ENCODE data around the gene PRPF39.
A peak's percentile ranks its signal among the peaks of the same experiment; 100 is the strongest.

The PRPF39 gene
- total RNA-seq = 69.4 to 116 (median 91.2) reads per million in 9 experiments

- ATAC-seq (replicated peaks) (peak; percentile 90), DNase-seq (peak; percentile 92 to 95 (median 94))
- no peaks in the 10 kb centered on the region for H3K27me3 Mint-ChIP-seq
- H3K36me3 Mint-ChIP-seq (ENCODE audit: insufficient read depth) = peaks cover 9% of the 10 kb centered on the region
- H3K9me3 Mint-ChIP-seq = no peaks in the 10 kb centered on the region
- peak within 1 kb of the TSS; percentile 94 to 97 for H3K4me3 Mint-ChIP-seq
- H3K4me1 Mint-ChIP-seq (ENCODE audit: low read depth in 2 of 2) = peaks cover 36 to 50% of the 10 kb centered on the region in 2 donors
- peak within 1 kb of the TSS; percentile 97 to 99 for H3K27ac Mint-ChIP-seq
These were observed at the start of gene PRPF39 for GRCh38 chr14:45083976-45084722. PRPF39 (plus strand) TSS chr14:45084116; CDS start chr14:45095240, 11,124 bp downstream.

- ATAC-seq (replicated peaks) (no peak), DNase-seq (no peak)
- no peak overlapping the region for H3K4me3 Mint-ChIP-seq
- no peaks in the 10 kb centered on the region for H3K27me3 Mint-ChIP-seq
- H3K27ac Mint-ChIP-seq = peak overlapping the region in 1 of 2 donors; percentile 14
- no peaks in the 10 kb centered on the region for H3K4me1 Mint-ChIP-seq (ENCODE audit: low read depth in 2 of 2)
- H3K36me3 Mint-ChIP-seq (ENCODE audit: insufficient read depth) = peaks cover 12% of the 10 kb centered on the region
- no peaks in the 10 kb centered on the region for H3K9me3 Mint-ChIP-seq
These were observed 49.2 kb upstream of the PRPF39 start for GRCh38 chr14:45034730-45035129.

GRCh38 chr14:45038256-45038655 lies 45.7 kb upstream of the PRPF39 start:
- no peak overlapping the region for H3K27ac Mint-ChIP-seq
- H3K4me3 Mint-ChIP-seq = no peak overlapping the region
- ATAC-seq (replicated peaks) (no peak), DNase-seq (no peak)
- no peaks in the 10 kb centered on the region for H3K4me1 Mint-ChIP-seq (ENCODE audit: low read depth in 2 of 2)
- no peaks in the 10 kb centered on the region for H3K9me3 Mint-ChIP-seq
- peaks cover 12% of the 10 kb centered on the region for H3K36me3 Mint-ChIP-seq (ENCODE audit: insufficient read depth)
- no peaks in the 10 kb centered on the region for H3K27me3 Mint-ChIP-seq

- H3K27ac Mint-ChIP-seq = no peak overlapping the region
- H3K4me1 Mint-ChIP-seq (ENCODE audit: low read depth in 2 of 2) = no peaks in the 10 kb centered on the region
- H3K36me3 Mint-ChIP-seq (ENCODE audit: insufficient read depth) = peaks cover 7% of the 10 kb centered on the region
- H3K27me3 Mint-ChIP-seq = no peaks in the 10 kb centered on the region
- H3K9me3 Mint-ChIP-seq = no peaks in the 10 kb centered on the region
- H3K4me3 Mint-ChIP-seq = no peak overlapping the region
- no peak for DNase-seq
- ATAC-seq (replicated peaks) = no peak
These were observed 45.1 kb upstream of the PRPF39 start for GRCh38 chr14:45038865-45039264.

GRCh38 chr14:45039390-45039789 lies 44.5 kb upstream of the PRPF39 start:
- Mint-ChIP-seq H3K4me1 (ENCODE audit: low read depth in 2 of 2) (no peaks in the 10 kb centered on the region), H3K4me3 (no peak overlapping the region), H3K9me3 (no peaks in the 10 kb centered on the region), H3K36me3 (ENCODE audit: insufficient read depth) (peaks cover 4% of the 10 kb centered on the region), H3K27ac (no peak overlapping the region), H3K27me3 (no peaks in the 10 kb centered on the region)
- no peak for ATAC-seq (replicated peaks)
- DNase-seq = no peak

- no peaks in the 10 kb centered on the region for H3K27me3 Mint-ChIP-seq
- ATAC-seq (replicated peaks) (no peak), DNase-seq (no peak)
- peaks cover 5% of the 10 kb centered on the region for H3K36me3 Mint-ChIP-seq (ENCODE audit: insufficient read depth)
- H3K27ac Mint-ChIP-seq = no peak overlapping the region
- H3K4me1 Mint-ChIP-seq (ENCODE audit: low read depth in 2 of 2) = no peaks in the 10 kb centered on the region
- no peak overlapping the region for H3K4me3 Mint-ChIP-seq
- no peaks in the 10 kb centered on the region for H3K9me3 Mint-ChIP-seq
These were observed 42.3 kb upstream of the PRPF39 start for GRCh38 chr14:45041641-45042040.

- DNase-seq (no peak), ATAC-seq (replicated peaks) (no peak)
- Mint-ChIP-seq H3K27me3 (no peaks in the 10 kb centered on the region), H3K27ac (no peak overlapping the region), H3K4me1 (ENCODE audit: low read depth in 2 of 2) (no peaks in the 10 kb centered on the region), H3K4me3 (no peak overlapping the region), H3K36me3 (ENCODE audit: insufficient read depth) (peaks cover 10% of the 10 kb centered on the region), H3K9me3 (no peaks in the 10 kb centered on the region)
These were observed 39.3 kb upstream of the PRPF39 start for GRCh38 chr14:45044638-45045037.

GRCh38 chr14:45048385-45048784 lies 35.5 kb upstream of the PRPF39 start:
- Mint-ChIP-seq H3K9me3 (no peaks in the 10 kb centered on the region), H3K36me3 (ENCODE audit: insufficient read depth) (peaks cover 10% of the 10 kb centered on the region), H3K4me1 (ENCODE audit: low read depth in 2 of 2) (no peaks in the 10 kb centered on the region), H3K27me3 (no peaks in the 10 kb centered on the region), H3K4me3 (no peak overlapping the region), H3K27ac (no peak overlapping the region)
- DNase-seq (no peak), ATAC-seq (replicated peaks) (no peak)

- Mint-ChIP-seq H3K36me3 (ENCODE audit: insufficient read depth) (peaks cover 16% of the 10 kb centered on the region), H3K27me3 (no peaks in the 10 kb centered on the region), H3K4me3 (no peak overlapping the region), H3K9me3 (no peaks in the 10 kb centered on the region), H3K4me1 (ENCODE audit: low read depth in 2 of 2) (no peaks in the 10 kb centered on the region), H3K27ac (no peak overlapping the region)
- no peak for ATAC-seq (replicated peaks)
- DNase-seq = no peak
These were observed 32.7 kb upstream of the PRPF39 start for GRCh38 chr14:45051180-45051579.

GRCh38 chr14:45051896-45052295 lies 32.0 kb upstream of the PRPF39 start:
- peaks cover 13% of the 10 kb centered on the region for H3K36me3 Mint-ChIP-seq (ENCODE audit: insufficient read depth)

GRCh38 chr14:45057349-45057748 lies 26.6 kb upstream of the PRPF39 start:
- Mint-ChIP-seq H3K36me3 (ENCODE audit: insufficient read depth) (peaks cover 19% of the 10 kb centered on the region), H3K27me3 (no peaks in the 10 kb centered on the region), H3K27ac (peak overlapping the region in 1 of 2 donors; percentile 64), H3K9me3 (no peaks in the 10 kb centered on the region), H3K4me1 (ENCODE audit: low read depth in 2 of 2) (peaks cover 0 to 4% of the 10 kb centered on the region in 2 donors), H3K4me3 (no peak overlapping the region)
- ATAC-seq (replicated peaks) (no peak), DNase-seq (no peak)

More at GRCh38 chr14:45051896-45052295, 32.0 kb upstream of the PRPF39 start:
- H3K9me3 Mint-ChIP-seq = no peaks in the 10 kb centered on the region
- no peak overlapping the region for H3K4me3 Mint-ChIP-seq
- no peaks in the 10 kb centered on the region for H3K27me3 Mint-ChIP-seq
- ATAC-seq (replicated peaks) = no peak
- no peak overlapping the region for H3K27ac Mint-ChIP-seq
- no peak for DNase-seq
- H3K4me1 Mint-ChIP-seq (ENCODE audit: low read depth in 2 of 2) = peaks cover 0 to under 1% of the 10 kb centered on the region in 2 donors

- no peaks in the 10 kb centered on the region for H3K27me3 Mint-ChIP-seq
- peaks cover 19% of the 10 kb centered on the region for H3K36me3 Mint-ChIP-seq (ENCODE audit: insufficient read depth)
- peaks cover 0 to 4% of the 10 kb centered on the region in 2 donors for H3K4me1 Mint-ChIP-seq (ENCODE audit: low read depth in 2 of 2)
- no peaks in the 10 kb centered on the region for H3K9me3 Mint-ChIP-seq
- H3K27ac Mint-ChIP-seq = no peak overlapping the region
- no peak overlapping the region for H3K4me3 Mint-ChIP-seq
- ATAC-seq (replicated peaks) (no peak), DNase-seq (no peak)
These were observed 26.0 kb upstream of the PRPF39 start for GRCh38 chr14:45057881-45058364.

GRCh38 chr14:45060551-45060950 lies 23.4 kb upstream of the PRPF39 start:
- Mint-ChIP-seq H3K4me3 (no peak overlapping the region), H3K27ac (no peak overlapping the region), H3K27me3 (no peaks in the 10 kb centered on the region), H3K36me3 (ENCODE audit: insufficient read depth) (peaks cover 13% of the 10 kb centered on the region), H3K4me1 (ENCODE audit: low read depth in 2 of 2) (peaks cover 0 to 9% of the 10 kb centered on the region in 2 donors), H3K9me3 (no peaks in the 10 kb centered on the region)
- no peak for DNase-seq
- ATAC-seq (replicated peaks) = no peak

GRCh38 chr14:45065540-45065939 lies 18.4 kb upstream of the PRPF39 start:
- H3K36me3 Mint-ChIP-seq (ENCODE audit: insufficient read depth) = peaks cover 10% of the 10 kb centered on the region

More at GRCh38 chr14:45065540-45065939, 18.4 kb upstream of the PRPF39 start:
- Mint-ChIP-seq H3K4me1 (ENCODE audit: low read depth in 2 of 2) (peaks cover 0 to 5% of the 10 kb centered on the region in 2 donors), H3K4me3 (no peak overlapping the region), H3K27ac (no peak overlapping the region), H3K9me3 (no peaks in the 10 kb centered on the region), H3K27me3 (no peaks in the 10 kb centered on the region)
- DNase-seq (no peak), ATAC-seq (replicated peaks) (no peak)
